Suppressor macrophage treated with lipopolysaccharide for 4 hours (primary cell): ENCODE data around the gene USP17L18.
"Not testable (repeated sequence)": the region's sequence is repeated elsewhere in the genome, so short reads cannot be mapped to it uniquely, and the experiment has no call there.

Source experiments
- DNase-seq: peaks from one replicate; pipeline ENCODE4 v3.0.0-alpha.2; 2020

The USP17L18 gene, protein sequence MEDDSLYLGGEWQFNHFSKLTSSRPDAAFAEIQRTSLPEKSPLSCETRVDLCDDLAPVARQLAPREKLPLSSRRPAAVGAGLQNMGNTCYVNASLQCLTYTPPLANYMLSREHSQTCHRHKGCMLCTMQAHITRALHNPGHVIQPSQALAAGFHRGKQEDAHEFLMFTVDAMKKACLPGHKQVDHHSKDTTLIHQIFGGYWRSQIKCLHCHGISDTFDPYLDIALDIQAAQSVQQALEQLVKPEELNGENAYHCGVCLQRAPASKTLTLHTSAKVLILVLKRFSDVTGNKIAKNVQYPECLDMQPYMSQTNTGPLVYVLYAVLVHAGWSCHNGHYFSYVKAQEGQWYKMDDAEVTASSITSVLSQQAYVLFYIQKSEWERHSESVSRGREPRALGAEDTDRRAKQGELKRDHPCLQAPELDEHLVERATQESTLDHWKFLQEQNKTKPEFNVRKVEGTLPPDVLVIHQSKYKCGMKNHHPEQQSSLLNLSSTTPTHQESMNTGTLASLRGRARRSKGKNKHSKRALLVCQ

DNA sequence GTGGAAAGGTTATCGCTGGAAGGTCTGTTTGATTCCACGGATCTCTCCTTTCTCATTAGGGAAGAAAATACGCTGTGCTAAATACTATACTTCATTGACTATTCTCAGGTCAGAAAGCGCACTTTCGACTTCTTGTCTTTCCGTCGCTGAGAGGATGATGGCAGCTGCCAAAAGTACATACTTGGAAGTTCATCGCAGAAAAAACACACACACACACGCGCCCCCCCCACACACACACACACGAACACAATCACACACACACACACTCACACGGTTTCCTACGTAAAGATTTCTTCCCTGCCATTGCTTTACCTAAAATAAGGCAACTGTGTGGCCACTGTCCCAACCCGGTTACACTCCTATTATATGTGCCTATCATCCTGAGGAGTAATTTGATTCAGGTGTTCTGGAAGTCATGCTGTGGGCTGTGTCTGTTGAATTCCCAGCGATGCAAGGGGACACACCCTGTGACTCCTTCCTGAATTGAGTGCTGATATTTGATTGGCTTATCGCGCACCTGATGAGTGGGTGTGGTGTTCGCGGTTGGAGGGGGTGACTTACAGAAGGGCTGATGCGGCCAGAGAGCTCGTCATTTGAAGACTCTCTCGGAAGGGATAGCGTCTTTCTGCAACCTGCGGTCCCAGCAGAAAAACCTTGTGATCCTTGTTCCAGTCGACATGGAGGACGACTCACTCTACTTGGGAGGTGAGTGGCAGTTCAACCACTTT is at the start of gene USP17L18:
Gene USP17L18, plus strand, starts transcription at position 678 of the 728 bp plus-strand sequence. Its CDS starts 0 bp downstream, at position 678.
- DNase-seq: not testable (repeated sequence)

DNA sequence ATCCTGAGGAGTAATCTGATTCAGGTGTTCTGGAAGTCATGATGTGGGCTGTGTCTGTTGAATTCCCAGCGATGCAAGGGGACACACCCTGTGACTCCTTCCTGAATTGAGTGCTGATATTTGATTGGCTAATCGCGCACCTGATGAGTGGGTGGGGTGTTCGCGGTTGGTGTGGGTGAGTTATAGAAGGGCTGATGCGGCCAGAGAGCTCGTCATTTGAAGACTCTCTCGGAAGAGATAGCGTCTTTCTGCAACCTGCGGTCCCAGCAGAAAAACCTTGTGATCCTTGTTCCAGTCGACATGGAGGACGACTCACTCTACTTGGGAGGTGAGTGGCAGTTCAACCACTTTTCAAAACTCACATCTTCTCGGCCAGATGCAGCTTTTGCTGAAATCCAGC is 38.1 kb upstream of the USP17L18 start, which contains the start of gene USP17L10:
Gene USP17L10, plus strand, starts transcription at position 301 of the 400 bp plus-strand sequence. Its CDS starts 0 bp downstream, at position 301.
- not testable (repeated sequence) for DNase-seq

DNA sequence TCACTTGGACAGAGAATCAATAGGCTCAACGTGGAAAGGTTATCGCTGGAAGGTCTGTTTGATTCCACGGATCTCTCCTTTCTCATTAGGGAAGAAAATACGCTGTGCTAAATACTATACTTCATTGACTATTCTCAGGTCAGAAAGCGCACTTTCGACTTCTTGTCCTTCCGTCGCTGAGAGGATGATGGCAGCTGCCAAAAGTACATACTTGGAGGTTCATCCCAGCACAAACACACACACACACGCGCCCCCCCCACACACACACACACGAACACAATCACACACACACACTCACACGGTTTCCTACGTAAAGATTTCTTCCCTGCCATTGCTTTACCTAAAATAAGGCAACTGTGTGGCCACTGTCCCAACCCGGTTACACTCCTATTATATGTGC is 33.7 kb upstream of the USP17L18 start:
- not testable (repeated sequence) for DNase-seq

DNA sequence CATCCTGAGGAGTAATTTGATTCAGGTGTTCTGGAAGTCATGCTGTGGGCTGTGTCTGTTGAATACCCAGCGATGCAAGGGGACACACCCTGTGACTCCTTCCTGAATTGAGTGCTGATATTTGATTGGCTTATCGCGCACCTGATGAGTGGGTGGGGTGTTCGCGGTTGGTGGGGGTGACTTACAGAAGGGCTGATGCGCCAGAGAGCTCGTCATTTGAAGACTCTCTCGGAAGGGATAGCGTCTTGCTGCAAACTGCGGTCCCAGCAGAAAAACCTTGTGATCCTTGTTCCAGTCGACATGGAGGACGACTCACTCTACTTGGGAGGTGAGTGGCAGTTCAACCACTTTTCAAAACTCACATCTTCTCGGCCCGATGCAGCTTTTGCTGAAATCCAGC is 33.3 kb upstream of the USP17L18 start, which contains the start of gene USP17L11:
Gene USP17L11, plus strand, starts transcription at position 301 of the 400 bp plus-strand sequence. Its CDS starts 0 bp downstream, at position 301.
- not testable (repeated sequence) for DNase-seq

DNA sequence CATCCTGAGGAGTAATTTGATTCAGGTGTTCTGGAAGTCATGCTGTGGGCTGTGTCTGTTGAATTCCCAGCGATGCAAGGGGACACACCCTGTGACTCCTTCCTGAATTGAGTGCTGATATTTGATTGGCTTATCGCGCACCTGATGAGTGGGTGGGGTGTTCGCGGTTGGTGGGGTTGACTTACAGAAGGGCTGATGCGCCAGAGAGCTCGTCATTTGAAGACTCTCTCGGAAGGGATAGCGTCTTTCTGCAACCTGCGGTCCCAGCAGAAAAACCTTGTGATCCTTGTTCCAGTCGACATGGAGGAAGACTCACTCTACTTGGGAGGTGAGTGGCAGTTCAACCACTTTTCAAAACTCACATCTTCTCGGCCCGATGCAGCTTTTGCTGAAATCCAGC is 28.6 kb upstream of the USP17L18 start, which contains the start of gene USP17L12:
Gene USP17L12, plus strand, starts transcription at position 301 of the 400 bp plus-strand sequence. Its CDS starts 0 bp downstream, at position 301.
- DNase-seq: not testable (repeated sequence)

DNA sequence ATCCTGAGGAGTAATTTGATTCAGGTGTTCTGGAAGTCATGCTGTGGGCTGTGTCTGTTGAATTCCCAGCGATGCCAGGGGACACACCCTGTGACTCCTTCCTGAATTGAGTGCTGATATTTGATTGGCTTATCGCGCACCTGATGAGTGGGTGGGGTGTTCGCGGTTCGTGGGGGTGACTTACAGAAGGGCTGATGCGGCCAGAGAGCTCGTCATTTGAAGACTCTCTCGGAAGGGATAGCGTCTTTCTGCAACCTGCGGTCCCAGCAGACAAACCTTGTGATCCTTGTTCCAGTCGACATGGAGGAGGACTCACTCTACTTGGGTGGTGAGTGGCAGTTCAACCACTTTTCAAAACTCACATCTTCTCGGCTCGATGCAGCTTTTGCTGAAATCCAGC is 23.8 kb upstream of the USP17L18 start, which contains the start of gene USP17L13:
Gene USP17L13, plus strand, starts transcription at position 301 of the 400 bp plus-strand sequence. Its CDS starts 0 bp downstream, at position 301.
- not testable (repeated sequence) for DNase-seq

DNA sequence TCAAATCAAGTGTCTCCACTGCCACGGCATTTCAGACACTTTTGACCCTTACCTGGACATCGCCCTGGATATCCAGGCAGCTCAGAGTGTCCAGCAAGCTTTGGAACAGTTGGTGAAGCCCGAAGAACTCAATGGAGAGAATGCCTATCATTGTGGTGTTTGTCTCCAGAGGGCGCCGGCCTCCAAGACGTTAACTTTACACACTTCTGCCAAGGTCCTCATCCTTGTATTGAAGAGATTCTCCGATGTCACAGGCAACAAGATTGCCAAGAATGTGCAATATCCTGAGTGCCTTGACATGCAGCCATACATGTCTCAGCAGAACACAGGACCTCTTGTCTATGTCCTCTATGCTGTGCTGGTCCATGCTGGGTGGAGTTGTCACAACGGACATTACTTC is 18.2 kb upstream of the USP17L18 start:
- not testable (repeated sequence) for DNase-seq

DNA sequence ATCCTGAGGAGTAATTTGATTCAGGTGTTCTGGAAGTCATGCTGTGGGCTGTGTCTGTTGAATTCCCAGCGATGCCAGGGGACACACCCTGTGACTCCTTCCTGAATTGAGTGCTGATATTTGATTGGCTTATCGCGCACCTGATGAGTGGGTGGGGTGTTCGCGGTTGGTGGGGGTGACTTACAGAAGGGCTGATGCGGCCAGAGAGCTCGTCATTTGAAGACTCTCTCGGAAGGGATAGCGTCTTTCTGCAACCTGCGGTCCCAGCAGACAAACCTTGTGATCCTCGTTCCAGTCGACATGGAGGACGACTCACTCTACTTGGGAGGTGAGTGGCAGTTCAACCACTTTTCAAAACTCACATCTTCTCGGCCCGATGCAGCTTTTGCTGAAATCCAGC is 14.3 kb upstream of the USP17L18 start, which contains the start of gene USP17L15:
Gene USP17L15, plus strand, starts transcription at position 301 of the 400 bp plus-strand sequence. Its CDS starts 0 bp downstream, at position 301.
- not testable (repeated sequence) for DNase-seq

DNA sequence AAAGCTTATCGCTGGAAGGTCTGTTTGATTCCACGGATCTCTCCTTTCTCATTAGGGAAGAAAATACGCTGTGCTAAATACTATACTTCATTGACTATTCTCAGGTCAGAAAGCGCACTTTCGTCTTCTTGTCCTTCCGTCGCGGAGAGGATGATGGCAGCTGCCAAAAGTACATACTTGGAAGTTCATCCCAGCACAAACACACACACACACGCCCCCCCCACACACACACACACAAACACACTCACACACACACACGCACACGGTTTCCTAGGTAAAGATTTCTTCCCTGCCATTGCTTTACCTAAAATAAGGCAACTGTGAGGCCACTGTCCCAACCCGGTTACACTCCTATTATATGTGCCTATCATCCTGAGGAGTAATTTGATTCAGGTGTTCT is 10.0 kb upstream of the USP17L18 start:
- not testable (repeated sequence) for DNase-seq

DNA sequence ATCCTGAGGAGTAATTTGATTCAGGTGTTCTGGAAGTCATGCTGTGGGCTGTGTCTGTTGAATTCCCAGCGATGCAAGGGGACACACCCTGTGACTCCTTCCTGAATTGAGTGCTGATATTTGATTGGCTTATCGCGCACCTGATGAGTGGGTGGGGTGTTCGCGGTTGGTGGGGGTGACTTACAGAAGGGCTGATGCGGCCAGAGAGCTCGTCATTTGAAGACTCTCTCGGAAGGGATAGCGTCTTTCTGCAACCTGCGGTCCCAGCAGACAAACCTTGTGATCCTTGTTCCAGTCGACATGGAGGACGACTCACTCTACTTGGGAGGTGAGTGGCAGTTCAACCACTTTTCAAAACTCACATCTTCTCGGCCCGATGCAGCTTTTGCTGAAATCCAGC is 4.9 kb upstream of the USP17L18 start, which contains the start of gene USP17L17:
Gene USP17L17, plus strand, starts transcription at position 301 of the 400 bp plus-strand sequence. Its CDS starts 0 bp downstream, at position 301.
- not testable (repeated sequence) for DNase-seq

DNA sequence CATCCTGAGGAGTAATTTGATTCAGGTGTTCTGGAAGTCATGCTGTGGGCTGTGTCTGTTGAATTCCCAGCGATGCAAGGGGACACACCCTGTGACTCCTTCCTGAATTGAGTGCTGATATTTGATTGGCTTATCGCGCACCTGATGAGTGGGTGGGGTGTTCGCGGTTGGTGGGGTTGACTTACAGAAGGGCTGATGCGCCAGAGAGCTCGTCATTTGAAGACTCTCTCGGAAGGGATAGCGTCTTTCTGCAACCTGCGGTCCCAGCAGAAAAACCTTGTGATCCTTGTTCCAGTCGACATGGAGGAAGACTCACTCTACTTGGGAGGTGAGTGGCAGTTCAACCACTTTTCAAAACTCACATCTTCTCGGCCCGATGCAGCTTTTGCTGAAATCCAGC is 4.6 kb downstream of the USP17L18 start, which contains the start of gene USP17L19:
Gene USP17L19, plus strand, starts transcription at position 301 of the 400 bp plus-strand sequence. Its CDS starts 0 bp downstream, at position 301.
- not testable (repeated sequence) for DNase-seq

DNA sequence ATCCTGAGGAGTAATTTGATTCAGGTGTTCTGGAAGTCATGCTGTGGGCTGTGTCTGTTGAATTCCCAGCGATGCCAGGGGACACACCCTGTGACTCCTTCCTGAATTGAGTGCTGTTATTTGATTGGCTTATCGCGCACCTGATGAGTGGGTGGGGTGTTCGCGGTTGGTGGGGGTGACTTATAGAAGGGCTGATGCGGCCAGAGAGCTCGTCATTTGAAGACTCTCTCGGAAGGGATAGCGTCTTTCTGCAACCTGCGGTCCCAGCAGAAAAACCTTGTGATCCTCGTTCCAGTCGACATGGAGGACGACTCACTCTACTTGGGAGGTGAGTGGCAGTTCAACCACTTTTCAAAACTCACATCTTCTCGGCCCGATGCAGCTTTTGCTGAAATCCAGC is 9.4 kb downstream of the USP17L18 start, which contains the start of gene USP17L20:
Gene USP17L20, plus strand, starts transcription at position 301 of the 400 bp plus-strand sequence. Its CDS starts 0 bp downstream, at position 301.
- DNase-seq: not testable (repeated sequence)

DNA sequence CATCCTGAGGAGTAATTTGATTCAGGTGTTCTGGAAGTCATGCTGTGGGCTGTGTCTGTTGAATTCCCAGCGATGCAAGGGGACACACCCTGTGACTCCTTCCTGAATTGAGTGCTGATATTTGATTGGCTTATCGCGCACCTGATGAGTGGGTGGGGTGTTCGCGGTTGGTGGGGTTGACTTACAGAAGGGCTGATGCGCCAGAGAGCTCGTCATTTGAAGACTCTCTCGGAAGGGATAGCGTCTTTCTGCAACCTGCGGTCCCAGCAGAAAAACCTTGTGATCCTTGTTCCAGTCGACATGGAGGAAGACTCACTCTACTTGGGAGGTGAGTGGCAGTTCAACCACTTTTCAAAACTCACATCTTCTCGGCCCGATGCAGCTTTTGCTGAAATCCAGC is 14.1 kb downstream of the USP17L18 start, which contains the start of gene USP17L21:
Gene USP17L21, plus strand, starts transcription at position 301 of the 400 bp plus-strand sequence. Its CDS starts 0 bp downstream, at position 301.
- DNase-seq: not testable (repeated sequence)

DNA sequence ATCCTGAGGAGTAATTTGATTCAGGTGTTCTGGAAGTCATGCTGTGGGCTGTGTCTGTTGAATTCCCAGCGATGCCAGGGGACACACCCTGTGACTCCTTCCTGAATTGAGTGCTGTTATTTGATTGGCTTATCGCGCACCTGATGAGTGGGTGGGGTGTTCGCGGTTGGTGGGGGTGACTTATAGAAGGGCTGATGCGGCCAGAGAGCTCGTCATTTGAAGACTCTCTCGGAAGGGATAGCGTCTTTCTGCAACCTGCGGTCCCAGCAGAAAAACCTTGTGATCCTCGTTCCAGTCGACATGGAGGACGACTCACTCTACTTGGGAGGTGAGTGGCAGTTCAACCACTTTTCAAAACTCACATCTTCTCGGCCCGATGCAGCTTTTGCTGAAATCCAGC is 18.9 kb downstream of the USP17L18 start, which contains the start of gene USP17L22:
Gene USP17L22, plus strand, starts transcription at position 301 of the 400 bp plus-strand sequence. Its CDS starts 0 bp downstream, at position 301.
- DNase-seq: not testable (repeated sequence)

DNA sequence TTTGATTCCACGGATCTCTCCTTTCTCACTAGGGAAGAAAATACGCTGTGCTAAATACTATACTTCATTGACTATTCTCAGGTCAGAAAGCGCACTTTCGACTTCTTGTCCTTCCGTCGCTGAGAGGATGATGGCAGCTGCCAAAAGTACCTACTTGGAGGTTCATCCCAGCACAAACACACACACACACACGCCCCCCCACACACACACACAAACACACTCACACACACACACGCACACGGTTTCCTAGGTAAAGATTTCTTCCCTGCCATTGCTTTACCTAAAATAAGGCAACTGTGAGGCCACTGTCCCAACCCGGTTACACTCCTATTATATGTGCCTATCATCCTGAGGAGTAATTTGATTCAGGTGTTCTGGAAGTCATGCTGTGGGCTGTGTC is 23.3 kb downstream of the USP17L18 start:
- not testable (repeated sequence) for DNase-seq
